Keratinocyte (primary cell): Measurements from ENCODE around the gene EHD3. TPM values are rescaled to one million over a fixed set of nuclear protein-coding genes. Genes with fewer than 3 reads are reported as not detected.

Source experiments
- DNase-seq: peaks from one replicate; pipeline ENCODE4 v3.0.0-alpha.2; 2011; ENCODE audit warnings: low read depth, missing footprints, low spot score
- FAIRE-seq: peaks from 2 replicates; lab custom pipeline; 2011; peaks lifted over from hg19 to GRCh38; lab: Jason Lieb, UNC
- H2AFZ ChIP-seq: 2 replicates; pipeline ENCODE4 v1.6.0; 2012; ENCODE audit warnings: low read length, control low read depth, inconsistent platforms; ENCODE audit not compliant: control insufficient read depth
- H3K27ac ChIP-seq: 2 replicates; pipeline ENCODE4 v1.5.1; 2011; ENCODE audit warnings: low read length; ENCODE audit not compliant: control insufficient read depth, insufficient read depth
- H3K27me3 ChIP-seq: 3 replicates; pipeline ENCODE4 v1.6.0; 2011; ENCODE audit warnings: low read length; ENCODE audit not compliant: control insufficient read depth, insufficient read depth; ENCODE audit errors: extremely low read depth
- H3K36me3 ChIP-seq, 2 experiments: 2 replicates in 1 of 2; 3 replicates in 1 of 2; pipeline ENCODE4 v1.5.1; 2011; ENCODE audit warnings: low read length in 2 of 2, mild to moderate bottlenecking in 1 of 2; ENCODE audit not compliant: control insufficient read depth in 2 of 2, insufficient read depth in 2 of 2; ENCODE audit errors: extremely low read depth in 1 of 2
- H3K4me1 ChIP-seq: 3 replicates; pipeline ENCODE4 v1.5.1; 2011; ENCODE audit warnings: low read length; ENCODE audit not compliant: control insufficient read depth, insufficient read depth; ENCODE audit errors: extremely low read depth
- H3K4me2 ChIP-seq: 3 replicates; pipeline ENCODE4 v1.6.0; 2011; ENCODE audit warnings: low read depth, low read length; ENCODE audit not compliant: control insufficient read depth, insufficient read depth; ENCODE audit errors: extremely low read depth
- H3K4me3 ChIP-seq, 3 experiments: fragments of 200-600 bp in 1 of 3; sonication (generic) in 1 of 3; 2 replicates in 2 of 3; 3 replicates in 1 of 3; pipeline ENCODE4 v1.5.1; 2011 to 2016; ENCODE audit warnings: low read length in 3 of 3, mild to moderate bottlenecking in 3 of 3, control low read depth in 2 of 3, inconsistent platforms in 1 of 3, low read depth in 1 of 3, mixed read lengths in 1 of 3, mixed run types in 1 of 3, moderate library complexity in 1 of 3; ENCODE audit not compliant: control insufficient read depth in 2 of 3, insufficient read depth in 2 of 3; ENCODE audit errors: extremely low read depth in 1 of 3
- H3K79me2 ChIP-seq: 2 replicates; pipeline ENCODE4 v1.6.0; 2012; ENCODE audit warnings: low read length; ENCODE audit not compliant: control insufficient read depth, insufficient read depth
- H3K9ac ChIP-seq: 3 replicates; pipeline ENCODE4 v1.6.0; 2011; ENCODE audit warnings: low read length; ENCODE audit not compliant: control insufficient read depth, insufficient read depth; ENCODE audit errors: extremely low read depth
- H3K9me1 ChIP-seq: 3 replicates; pipeline ENCODE4 v1.6.0; 2011; ENCODE audit warnings: low read length; ENCODE audit not compliant: control insufficient read depth, insufficient read depth; ENCODE audit errors: extremely low read depth
- H3K9me3 ChIP-seq: 2 replicates; pipeline ENCODE4 v1.5.1; 2012; ENCODE audit warnings: low read depth, low read length; ENCODE audit not compliant: control insufficient read depth
- H4K20me1 ChIP-seq: 3 replicates; pipeline ENCODE4 v1.6.0; 2011; ENCODE audit warnings: low read length; ENCODE audit not compliant: control insufficient read depth, insufficient read depth; ENCODE audit errors: extremely low read depth
- EZH2 ChIP-seq: IDR thresholded peaks from one replicate; pipeline ENCODE4 v1.6.1; 2012; ENCODE audit warnings: inconsistent platforms, mild to moderate bottlenecking, low read length, moderate library complexity
- dilution Hi-C: fragments of 300-500 bp; cut with MboI; formaldehyde crosslinking; loops from one replicate; pipeline ENCODE4 v1.7.0; 2020; ENCODE audit warnings: low sequenced_read_pairs; ENCODE audit not compliant: extremely low pct_ligation_motif_present
- polyA plus RNA-seq, 5 experiments: library from polyadenylated mRNA; depleted of rRNA in 3 of 5; stranded (reverse) in 3 of 5; stranded (forward) in 1 of 5; unstranded in 1 of 5; fragments of >200 nt; gene quantifications; 1 replicate in 1 of 5; 2 replicates in 3 of 5; 3 replicates in 1 of 5; pipeline versions ENCODE4 v1.2.1 to v1.2.3, GENCODE V29; 2011 to 2012; ENCODE audit warnings: missing spikeins in 2 of 5, low read depth in 1 of 5, low replicate concordance in 1 of 5
- TF ChIP-seq, protein P1 (sequence below), 3 experiments: IDR thresholded peaks in 1 of 3; conservative IDR thresholded peaks in 1 of 3; optimal IDR thresholded peaks in 1 of 3; 2 replicates in 2 of 3; 3 replicates in 1 of 3; pipeline versions ENCODE3 to v1.5.1; 2011; ENCODE audit warnings: low read length in 3 of 3, mild to moderate bottlenecking in 3 of 3, moderate library complexity in 2 of 3, control low read depth in 1 of 3, inconsistent platforms in 1 of 3; ENCODE audit not compliant: insufficient read depth in 2 of 3; ENCODE audit errors: extremely low read depth in 1 of 3

Gene EHD3
- polyA plus RNA-seq, 1 donor (not counting 4 experiments of a cell fraction or from before 2014, with no cell fraction given): 5.1 TPM

GRCh38 chr2:31237348-31238017, 3.5 kb downstream of the EHD3 start:
- Histone ChIP-seq H3K9ac (no peak overlapping the region), H3K27me3 (no peaks in the 10 kb centered on the region), H3K4me2 (no peak overlapping the region), H3K4me3 (no peak overlapping the region), H3K9me3 (no peaks in the 10 kb centered on the region), H3K79me2 (no peaks in the 10 kb centered on the region), H3K27ac (no peak overlapping the region), H3K4me1 (peaks cover 20% of the 10 kb centered on the region), H2AFZ (no peak overlapping the region), H3K36me3 (no peaks in the 10 kb centered on the region), H4K20me1 (no peaks in the 10 kb centered on the region), H3K9me1 (no peaks in the 10 kb centered on the region)
- dilution Hi-C loops: no loop called here
- DNase-seq: no peak
- TF ChIP-seq, protein P1, sequence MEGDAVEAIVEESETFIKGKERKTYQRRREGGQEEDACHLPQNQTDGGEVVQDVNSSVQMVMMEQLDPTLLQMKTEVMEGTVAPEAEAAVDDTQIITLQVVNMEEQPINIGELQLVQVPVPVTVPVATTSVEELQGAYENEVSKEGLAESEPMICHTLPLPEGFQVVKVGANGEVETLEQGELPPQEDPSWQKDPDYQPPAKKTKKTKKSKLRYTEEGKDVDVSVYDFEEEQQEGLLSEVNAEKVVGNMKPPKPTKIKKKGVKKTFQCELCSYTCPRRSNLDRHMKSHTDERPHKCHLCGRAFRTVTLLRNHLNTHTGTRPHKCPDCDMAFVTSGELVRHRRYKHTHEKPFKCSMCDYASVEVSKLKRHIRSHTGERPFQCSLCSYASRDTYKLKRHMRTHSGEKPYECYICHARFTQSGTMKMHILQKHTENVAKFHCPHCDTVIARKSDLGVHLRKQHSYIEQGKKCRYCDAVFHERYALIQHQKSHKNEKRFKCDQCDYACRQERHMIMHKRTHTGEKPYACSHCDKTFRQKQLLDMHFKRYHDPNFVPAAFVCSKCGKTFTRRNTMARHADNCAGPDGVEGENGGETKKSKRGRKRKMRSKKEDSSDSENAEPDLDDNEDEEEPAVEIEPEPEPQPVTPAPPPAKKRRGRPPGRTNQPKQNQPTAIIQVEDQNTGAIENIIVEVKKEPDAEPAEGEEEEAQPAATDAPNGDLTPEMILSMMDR (optimal IDR thresholded peaks at IDR 0.05 in 1 of 3, IDR thresholded peaks at IDR 0.05 in 1 of 3, conservative IDR thresholded peaks at IDR 0.05 in 1 of 3; ENCODE audit: extremely low read depth in 1 of 3, insufficient read depth in 2 of 3, low read length in 3 of 3): no peak
- no peak for TF ChIP-seq EZH2
- FAIRE-seq: no peak

GRCh38 chr2:31238126-31238905, 4.4 kb downstream of the EHD3 start:
- Histone ChIP-seq H3K36me3 (no peaks in the 10 kb centered on the region), H3K27ac (no peak overlapping the region), H3K4me3 (no peak overlapping the region), H3K4me2 (no peak overlapping the region), H3K4me1 (peaks cover 19% of the 10 kb centered on the region), H3K9me1 (no peaks in the 10 kb centered on the region), H3K27me3 (no peaks in the 10 kb centered on the region), H3K79me2 (no peaks in the 10 kb centered on the region), H4K20me1 (no peaks in the 10 kb centered on the region), H3K9me3 (no peaks in the 10 kb centered on the region), H2AFZ (no peak overlapping the region), H3K9ac (no peak overlapping the region)
- TF ChIP-seq, protein P1 (optimal IDR thresholded peaks at IDR 0.05 in 1 of 3, IDR thresholded peaks at IDR 0.05 in 1 of 3, conservative IDR thresholded peaks at IDR 0.05 in 1 of 3; ENCODE audit: extremely low read depth in 1 of 3, insufficient read depth in 2 of 3, low read length in 3 of 3): no peak
- no peak for TF ChIP-seq EZH2
- FAIRE-seq (no peak), DNase-seq (no peak)
- dilution Hi-C loops: no loop called here
